SHP77 treated with DMSO at 0.1 percent for 48 hours (cell line): ENCODE results near the gene STRADB.
"Not testable (repeated sequence)": the region's sequence is repeated elsewhere in the genome, so short reads cannot be mapped to it uniquely, and the experiment has no call there.

ENCODE experiments used
- DNase-seq: peaks from one replicate; lab custom pipeline; 2025; lab: John Stamatoyannopoulos, UW

The STRADB gene

DNA sequence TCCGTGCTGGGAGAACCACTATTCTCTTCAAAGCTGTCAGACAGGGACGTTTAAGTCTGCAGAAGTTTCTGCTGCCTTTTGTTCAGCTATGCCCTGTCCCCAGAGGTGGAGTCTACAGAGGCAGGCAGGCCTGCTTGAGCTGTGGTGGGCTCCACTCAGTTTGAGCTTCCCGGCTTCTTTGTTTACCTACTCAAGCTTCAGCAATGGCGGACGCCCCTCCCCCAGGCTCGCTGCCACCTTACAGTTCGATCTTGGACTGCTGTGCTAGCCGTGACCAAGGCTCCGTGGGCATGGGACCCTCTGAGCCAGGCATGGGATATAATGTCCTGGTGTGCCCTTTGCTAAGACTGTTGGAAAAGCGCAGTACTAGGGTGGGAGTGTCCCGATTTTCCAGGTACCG, 21.2 kb upstream of the STRADB start:
- not testable (repeated sequence) for DNase-seq

DNA sequence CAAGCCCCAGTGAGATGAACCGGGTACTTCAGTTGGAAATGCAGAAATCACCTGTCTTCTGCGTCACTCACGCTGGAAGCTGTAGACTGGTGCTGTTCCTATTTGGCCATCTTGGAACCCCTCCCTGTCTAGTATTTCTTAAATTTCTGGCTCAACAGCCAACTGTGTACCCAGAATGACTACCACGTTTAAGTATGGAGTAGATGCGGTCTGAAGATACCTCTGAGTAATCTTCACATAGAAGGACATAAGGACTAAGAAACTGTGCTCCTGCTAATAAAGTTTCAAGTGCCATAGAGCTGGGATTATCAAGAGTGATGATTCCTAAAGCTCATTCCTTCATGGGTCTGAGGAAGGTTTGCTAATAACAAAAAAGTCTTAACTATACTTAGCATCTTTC, 20.7 kb upstream of the STRADB start:
- no peak for DNase-seq

DNA sequence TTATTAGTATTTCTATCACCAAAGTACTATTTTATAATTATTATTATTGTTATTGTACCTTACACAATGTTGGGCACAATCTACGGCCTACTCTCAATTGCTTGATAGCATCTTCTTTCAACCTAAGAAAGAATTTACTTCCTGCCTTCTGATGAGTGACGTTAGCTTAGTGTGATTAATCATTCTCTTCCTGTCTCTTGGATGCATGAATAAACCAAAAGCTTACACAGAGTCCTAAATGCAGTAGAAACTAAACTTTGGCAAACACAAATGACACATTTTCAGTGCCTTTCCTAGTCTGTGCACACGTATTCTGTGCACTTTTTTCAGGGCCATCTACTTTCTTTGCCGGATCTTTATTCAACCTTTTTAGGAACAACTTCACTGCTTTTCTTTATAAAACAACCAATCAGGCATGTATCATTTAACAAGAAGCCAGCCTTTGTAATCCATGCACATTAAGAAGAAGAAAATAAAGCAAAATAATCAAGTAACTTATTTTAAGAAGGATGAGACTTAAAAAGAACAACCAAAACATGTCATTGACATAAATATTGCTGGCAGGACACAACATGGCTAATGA, 19.4 kb upstream of the STRADB start:
- DNase-seq = no peak

DNA sequence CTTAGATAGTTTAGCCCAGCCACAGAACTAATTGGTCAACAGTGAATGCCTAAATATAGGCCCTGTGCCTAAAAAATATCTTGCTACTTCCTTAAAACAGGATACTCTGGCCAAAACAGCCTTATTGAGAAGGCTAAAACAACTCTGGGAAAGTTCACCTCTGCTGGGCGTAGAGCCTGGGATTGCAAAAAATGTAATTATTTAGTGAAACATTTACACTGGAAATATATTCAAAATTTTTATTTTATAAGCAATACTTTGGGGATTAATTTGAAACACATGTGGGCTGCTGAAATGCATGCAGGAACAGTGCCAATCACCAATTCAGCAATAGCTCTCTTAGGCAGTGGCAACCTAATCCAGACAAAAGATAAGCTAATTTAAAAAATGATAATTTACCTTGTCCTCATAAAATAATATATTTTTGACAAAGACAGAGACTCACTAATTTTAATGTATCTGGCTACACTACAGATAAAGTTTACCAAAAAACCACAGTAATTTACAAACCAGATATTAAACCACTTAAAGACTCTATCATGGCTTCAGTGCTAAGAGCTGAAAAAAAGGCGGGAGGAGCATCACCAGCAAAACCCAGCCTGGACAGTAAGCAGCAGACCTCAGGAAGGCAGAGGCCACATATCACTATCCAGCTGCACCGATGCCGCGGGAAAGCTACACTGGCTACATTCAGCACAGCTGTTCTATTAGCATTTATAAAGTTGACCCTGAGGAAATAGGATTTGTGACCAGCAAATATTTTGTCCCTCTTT, 18.7 kb upstream of the STRADB start:
- DNase-seq = no peak

DNA sequence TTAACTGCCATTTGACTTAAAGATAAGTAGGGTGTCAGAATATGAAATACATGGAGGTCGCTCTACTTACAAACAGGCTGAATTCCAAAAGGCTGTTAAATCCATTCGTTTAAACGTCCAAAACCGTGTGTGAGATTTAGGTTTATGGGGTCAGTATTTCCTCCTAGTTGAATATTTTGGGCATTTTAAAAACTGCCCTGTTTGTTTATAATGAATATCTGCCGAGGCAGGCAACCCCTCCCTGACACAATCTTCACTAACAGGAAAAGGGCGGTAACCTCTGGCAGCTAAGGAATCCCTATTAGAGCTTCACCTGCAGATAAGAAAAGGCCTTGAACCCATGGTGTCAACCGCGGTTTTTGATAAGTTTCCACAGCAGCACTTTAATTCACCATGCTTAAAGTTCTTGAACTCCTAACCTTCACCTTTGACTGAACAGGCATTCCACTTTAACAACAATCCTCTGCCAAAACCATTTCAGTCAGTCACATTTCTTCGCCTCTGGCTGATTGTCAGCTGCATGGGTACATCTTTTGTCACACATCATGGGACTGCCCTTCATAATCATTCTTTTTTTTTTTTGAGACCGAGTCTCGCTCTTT, 18.0 kb upstream of the STRADB start:
- no peak for DNase-seq

DNA sequence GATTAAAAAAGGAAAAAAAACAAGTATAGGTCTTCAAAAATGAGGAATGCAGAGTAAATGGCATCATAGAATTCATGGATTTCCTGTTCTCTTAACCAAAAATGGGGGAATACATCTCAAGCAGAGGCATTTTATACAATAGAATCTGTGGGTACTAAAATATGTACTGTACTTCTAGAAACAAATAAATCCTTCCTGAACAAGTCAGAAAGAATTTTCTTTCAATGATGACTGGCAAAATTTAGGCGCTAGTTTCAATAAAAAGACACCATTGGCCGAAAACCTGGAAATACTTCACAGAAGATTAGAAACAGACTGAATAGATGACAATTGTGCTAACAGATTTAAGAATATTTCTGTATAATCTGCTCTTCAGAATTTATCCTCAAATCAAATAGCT, 15.4 kb upstream of the STRADB start:
- no peak for DNase-seq

DNA sequence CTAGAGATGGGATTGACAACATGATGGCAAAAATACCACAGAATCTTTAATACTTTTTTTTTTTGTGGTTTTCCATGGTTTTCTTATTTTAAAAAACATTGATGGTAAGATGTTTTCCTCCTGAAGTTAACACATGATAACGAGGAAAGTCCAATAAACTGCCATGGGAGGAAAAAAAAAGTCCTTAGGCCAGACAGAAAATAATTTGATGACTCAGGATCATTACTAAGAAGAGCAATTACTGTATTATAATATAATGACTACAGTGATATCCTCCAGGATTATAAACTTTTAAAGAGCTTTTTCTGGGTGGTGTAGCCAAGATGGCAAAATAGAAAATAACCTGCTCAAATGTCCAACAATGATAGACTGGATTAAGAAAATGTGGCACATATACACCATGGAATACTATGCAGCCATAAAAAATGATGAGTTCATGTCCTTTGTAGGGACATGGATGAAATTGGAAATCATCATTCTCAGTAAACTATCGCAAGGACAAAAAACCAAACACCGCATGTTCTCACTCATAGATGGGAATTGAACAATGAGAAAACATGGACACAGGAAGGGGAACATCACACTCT, 12.1 kb upstream of the STRADB start:
- not testable (repeated sequence) for DNase-seq

DNA sequence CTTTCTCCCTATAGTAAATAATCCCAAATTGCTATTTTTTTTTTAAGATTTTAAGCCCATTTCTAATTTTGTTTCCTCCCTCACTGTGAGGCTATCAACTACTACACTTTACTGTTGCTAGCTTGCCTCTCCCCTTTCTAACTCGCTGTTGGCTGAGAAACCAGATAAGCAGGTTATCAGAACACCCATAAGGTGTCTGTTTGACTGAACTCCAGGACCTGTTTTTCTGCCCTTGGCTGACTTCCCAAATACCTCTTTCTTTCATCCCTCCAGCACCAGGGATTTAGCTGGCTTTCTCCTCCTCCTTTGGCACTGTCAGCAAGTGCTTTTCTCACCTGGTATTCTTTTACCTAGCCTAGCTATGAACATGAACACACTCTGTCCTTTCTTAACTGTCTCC, 11.4 kb upstream of the STRADB start:
- no peak for DNase-seq

DNA sequence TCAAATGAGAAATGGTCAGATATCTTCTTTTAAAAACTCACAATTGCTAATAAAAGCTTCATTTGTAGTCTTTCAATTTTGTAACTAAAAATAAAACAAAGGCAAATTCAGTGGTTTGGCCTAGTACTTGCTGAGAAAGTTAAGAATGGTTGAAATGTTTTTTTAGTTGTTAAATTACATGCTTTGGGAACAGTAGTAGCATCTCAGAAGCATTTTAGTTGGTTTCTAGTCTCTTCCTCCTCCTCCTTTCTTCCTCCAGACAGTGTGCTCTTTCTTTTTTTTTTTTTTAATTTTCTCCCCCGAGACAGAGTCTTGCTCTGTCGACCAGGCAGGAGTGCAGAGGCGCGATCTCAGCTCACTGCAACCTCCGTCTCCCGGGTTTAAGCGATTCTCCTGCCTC, 10.1 kb upstream of the STRADB start:
- no peak for DNase-seq

DNA sequence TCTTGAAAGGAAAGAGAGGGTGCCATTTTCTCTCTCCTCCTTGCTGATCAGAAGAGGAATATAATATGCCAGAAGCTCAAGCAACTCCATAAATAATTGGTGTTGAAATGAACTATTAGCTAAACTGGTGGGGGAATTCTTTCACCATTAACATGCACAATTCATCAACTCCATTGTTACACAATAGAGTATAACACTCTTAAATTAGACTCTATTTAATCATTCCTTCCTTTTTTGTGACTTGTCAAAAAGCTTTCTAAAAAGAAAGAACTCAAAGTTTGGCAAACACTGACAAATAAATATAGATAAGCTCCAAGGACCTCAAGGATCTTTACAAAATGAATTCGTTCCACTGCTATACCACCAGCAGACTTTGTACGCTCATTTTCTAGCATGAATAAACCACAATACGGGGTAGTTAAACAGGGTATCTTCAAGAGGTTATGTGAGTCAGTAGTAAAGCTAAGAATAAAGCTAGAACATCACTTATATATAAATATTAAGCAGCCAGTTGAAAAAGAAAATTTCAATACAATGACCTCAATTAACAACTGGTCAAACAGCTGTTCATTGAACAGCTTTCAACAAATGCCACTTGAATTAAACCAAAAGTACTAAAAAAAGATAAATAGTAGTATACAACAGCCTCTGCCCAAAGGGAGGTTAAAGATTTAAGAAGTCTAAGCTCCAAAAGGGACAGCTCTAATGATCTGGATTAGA, 6.6 kb upstream of the STRADB start:
- DNase-seq = no peak

DNA sequence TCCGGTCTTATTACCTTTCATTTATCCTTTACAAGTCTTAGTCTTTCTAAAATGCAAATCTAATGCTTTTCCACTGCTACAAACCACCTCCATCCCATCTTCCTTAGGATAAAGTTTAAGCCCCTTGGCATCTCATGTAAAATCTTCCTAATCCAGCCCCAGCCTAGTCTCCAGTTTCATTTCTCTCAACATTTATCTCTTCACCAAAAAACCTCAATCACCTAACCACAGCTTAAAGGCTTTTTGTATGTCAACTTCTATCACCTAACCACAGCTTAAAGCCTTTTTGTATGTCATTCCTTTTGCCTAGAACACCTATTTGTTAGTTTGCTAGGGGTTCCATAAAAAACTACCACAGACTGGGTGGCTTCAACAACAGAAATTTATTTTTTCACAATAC, 4.5 kb upstream of the STRADB start:
- no peak for DNase-seq

DNA sequence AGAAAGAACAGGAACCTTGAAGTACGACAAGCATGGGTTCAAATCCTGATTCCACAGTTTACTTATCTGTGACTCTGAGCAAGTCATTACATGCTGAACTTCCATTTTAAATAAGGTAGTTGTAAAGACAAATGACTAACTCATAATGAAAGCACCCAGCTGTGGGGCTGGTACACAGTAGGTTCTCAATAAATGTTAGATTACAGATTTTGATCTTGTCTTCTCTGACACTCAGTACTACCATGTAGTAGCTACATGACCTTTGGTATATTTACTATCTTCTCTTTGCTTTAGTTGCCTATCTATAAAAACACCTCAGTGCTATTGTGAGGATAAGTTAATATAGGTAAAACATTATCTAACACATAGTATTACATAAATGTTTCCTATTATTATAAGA, 3.5 kb upstream of the STRADB start:
- no peak for DNase-seq

DNA sequence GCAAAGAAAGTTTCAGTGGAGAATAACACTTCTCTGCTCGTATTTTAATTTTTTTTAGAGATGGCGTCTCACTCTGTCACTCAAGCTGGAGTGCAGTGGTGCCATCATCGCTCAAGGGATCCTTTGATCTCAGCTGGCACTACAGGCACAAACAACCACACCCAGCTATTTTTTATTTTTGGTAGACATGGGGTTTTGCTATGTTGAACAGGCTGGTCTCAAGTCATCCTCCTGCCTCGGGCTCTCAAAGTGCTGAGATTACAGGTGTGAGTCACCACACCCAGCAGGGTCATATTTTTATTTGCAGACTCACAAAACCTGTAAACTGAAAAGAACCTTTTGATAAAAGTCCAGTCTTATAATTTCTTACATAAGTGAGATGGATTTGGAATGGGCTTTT, 2.8 kb upstream of the STRADB start:
- no peak for DNase-seq

DNA sequence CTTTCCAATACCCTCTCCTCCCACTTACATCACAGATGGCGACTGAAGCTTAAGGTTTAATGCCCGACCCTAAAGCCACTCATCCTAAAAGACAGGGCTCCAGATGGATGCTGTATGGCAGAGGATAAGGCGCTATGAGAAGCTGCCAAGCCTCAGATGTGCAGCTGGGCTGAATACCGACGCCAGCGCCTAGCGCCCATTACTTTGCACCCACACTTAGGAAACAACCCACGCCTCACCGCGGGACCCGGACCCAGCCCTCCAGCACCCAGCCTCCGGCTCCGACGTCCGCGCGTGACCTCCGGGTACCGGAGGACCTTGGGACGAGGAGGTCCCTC, 617 bp upstream of the STRADB start:
- DNase-seq = no peak

DNA sequence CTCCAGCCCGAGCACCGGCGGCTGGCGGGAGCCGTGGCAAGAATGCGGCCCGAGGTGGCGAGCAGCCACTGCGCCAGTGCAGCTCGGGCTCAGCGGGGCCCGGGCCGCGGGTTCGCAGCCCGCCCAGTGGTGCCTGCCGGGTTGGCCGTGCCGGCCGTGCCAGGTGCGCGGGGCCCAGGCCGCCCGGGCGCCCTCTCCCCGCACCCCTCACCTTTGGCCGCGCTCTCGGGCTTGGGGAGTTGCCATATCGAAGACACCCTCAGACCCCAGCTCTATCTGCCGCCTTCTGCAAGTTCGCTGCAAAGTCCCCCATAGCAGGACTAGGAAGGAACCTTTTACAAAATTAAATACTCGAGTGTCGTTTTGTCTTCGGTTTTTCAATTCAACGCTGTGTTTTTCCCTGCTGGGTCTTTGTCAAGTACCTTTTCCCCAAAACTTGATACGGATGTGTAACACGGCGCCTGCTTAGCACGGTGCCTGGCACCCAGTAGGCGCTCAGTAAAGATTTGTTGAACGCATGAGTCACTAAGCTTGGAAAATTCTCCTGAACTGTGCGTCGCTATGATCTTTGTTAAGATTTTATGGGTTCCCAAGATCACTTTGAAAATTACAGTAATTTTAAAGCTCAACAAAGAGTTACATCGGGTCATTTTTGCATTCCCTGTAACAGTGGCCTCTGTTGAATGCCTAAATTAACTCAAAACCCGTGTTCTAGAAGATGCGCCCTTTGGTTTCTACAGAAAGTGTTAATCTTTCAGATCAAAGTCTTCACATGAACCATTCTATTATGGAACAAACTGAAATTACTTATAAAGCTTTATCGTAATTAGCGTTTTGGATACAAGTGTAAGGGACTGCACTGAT, 750 bp downstream of the STRADB start:
- DNase-seq = no peak

DNA sequence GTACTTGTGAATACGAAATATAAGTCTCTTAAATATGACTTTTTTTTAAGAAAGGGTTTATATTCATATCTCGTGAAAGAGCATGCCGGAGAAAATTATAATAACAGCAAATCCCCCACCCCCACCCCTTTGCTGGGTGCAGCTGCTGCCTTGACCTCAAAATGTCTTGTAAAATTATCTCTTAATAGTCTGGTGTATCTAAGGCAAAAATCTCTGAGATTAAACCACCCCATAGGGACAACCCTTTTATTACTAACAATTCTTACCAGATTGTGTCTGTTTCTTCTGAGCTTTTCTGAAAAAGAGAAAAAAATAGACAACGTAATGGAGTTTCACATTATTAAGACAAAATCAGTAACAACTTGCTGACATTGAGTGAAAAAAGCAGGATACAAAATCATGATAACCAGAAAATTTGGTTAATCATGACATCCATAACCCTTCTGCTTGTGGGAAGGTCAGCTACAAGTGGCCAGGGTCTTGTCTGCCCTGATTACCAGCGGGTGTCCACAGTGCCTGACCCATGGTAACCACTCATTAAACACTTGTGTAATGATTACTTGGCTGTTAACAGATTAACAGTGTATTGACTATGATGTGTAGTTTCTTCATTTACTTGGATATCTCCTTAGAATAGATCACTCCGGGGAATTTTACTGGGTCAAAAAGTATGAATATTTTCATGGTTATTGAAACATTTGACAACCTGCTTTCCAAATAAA, 1.5 kb downstream of the STRADB start:
- no peak for DNase-seq

DNA sequence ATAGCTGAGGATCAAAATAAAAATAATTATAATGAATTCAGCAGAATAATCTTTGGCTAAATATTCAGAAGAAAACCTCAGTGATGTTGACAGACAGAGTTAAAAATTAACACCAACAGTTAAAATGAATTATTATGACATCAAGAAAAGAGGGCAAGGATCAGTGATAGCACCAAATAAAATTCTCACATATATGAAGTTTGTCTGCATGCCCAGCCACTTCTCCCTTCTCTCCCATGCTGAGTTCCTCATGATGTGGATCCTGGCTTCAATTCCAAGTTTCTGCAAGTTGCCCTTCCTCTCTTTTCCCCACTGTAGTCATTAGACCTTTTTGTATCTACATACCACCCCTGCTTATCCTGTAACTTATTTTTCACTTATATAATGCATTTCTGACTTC, 6.8 kb downstream of the STRADB start:
- DNase-seq = no peak

DNA sequence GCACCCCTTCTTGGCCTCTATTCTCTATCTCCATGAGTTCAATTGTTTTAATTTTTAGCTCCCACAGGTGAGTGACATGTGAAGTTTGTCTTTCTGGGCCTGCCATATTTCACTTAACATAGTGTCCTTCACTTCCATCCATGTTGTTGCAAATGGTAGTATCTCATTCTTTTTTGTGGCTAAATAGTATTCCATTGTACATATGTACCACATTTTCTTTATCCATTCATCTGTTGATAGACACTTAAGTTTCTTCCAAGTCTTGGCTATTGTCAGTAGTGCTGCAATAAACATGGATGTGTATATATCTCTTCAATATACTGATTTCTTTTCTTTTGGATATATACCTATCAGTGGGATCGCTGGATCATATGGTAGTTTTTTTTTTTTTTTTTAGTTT, 9.0 kb downstream of the STRADB start:
- no peak for DNase-seq

DNA sequence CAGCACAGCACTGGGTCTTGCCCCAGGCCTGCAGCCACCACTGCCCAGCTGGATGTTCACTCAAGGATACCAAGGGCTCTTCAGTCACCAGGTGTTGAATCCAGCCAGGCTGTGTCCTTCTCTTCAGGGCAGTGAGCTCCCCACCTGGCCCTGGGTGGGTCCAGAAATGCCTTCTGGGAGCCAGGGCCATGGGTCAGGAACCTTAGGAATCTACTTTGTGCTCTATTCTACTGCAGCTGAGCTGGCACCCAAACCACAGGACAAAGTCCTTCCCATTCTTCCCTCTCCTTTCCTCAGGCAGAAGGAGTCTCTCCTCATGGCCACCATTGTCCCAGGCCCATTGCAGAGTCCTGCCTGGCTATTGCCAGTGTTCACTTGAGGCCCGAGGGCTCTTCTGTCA, 13.0 kb downstream of the STRADB start:
- DNase-seq = no peak

DNA sequence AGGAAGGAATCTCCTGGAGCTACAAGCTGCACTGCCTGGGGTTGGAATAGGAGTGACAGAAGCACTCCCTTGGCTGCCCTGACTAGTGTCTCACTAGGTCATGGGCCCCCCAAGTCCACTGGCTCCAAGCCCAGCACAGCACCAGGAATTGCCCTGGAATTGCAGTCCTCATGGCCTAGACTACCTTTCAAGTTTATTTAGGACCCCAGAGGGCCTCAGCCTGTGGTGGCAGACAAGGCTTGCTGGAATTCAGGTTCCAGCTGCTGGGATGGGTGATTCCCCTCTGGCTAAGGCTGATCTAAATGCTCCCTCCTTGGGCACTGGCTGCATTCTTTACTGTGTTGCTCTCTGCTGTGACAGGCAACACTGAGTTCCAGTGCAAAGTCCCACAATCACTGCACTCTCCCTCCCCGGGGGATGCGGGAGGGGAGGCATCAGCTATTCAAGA, 14.0 kb downstream of the STRADB start:
- DNase-seq = no peak

DNA sequence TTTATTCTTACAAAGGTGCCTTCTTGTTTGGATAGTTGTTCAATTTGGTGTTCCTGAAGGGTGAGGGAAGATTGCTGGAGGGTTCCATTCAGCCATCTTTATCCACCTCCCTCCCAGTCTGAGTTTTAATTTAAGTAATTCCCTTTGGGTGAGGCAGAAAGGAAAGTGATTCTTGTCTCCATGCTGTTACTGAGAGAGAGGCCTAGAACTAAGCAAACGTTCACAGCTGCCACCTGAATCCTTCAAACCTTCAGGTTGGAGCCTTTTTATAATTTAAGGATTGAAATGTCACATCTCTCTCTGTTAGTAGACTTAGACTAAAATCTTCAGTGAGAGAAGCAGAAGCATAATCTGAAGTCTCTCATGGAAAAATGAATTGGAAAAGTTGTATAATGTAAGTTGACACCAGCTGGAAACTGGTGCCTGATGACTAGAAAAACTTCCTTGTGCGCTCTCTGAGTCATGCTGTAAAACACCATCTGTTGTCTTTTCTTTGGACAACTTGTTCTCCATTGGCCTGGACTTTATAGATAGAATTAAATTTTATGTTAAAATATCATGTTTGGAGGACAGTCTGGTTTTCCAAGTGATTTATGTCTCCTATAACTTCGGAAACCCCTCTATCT, 14.6 kb downstream of the STRADB start:
- DNase-seq = no peak
